ENCODE measurements around the gene KCNA2.

- TF ChIP-seq CTCF (optimal IDR thresholded peaks at IDR 0.05 in 1 of 3, IDR thresholded peaks at IDR 0.05 in 1 of 3, conservative IDR thresholded peaks at IDR 0.05 in 1 of 3; ENCODE audit: extremely low read depth in 1 of 3, insufficient read depth in 2 of 3, low read length in 3 of 3), result no peak
- no peak for TF ChIP-seq EZH2 (IDR thresholded peaks at IDR 0.05; ENCODE audit: low read length)
Measured at GRCh38 chr1:110582378-110582777, 23.8 kb downstream of the KCNA2 start.

All from keratinocyte (primary cell).